ENCODE results near the gene BCL2L2.

BCL2L2 gene

GRCh38 chr14:23355871-23356435 lies 49.3 kb downstream of the BCL2L2 start:
- DNase-seq (ENCODE audit: low read depth, low spot score) = no peak

DNA sequence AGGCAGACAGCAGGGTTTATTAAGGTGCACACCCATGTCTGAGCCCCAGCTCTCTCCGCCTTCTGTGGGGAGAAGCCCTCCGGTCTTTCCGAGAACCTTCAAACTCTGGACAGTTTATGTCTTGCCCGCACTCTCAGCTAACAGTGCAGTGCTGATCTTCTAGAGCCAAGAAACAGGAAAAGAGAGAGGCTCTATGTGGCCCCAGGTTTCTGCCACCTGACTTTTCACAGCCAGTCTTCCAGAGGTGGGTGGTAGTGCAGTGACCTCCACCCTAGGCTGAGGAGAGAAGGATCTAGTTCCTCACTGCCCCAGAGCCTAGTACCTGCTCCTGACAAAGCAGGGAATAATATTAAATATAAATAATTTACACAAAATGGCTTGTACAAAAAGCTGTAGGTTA lies 50.0 kb downstream of the BCL2L2 start:
- no peak for DNase-seq (ENCODE audit: low read depth, low spot score)

DNA sequence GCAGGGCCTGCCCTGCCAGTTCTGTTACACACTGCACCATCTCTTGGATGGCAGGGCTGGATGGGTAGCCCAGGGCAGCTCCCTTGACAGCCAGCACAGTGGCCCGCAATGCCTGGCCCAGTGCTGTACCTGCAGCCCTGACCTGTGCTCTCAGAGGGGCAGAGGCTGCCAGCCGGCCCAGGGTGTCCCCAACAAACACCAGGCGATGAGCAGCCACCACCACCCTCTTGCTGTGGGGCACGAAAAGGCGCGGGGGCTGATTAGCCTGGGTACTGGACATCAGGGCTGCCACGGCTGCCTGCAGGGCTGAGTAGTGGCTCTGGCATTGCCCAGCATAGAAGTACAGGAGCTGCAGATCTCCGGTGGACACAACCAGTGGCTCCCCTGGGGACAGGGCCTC lies 50.6 kb downstream of the BCL2L2 start:
- no peak for DNase-seq (ENCODE audit: low read depth, low spot score)

DNA sequence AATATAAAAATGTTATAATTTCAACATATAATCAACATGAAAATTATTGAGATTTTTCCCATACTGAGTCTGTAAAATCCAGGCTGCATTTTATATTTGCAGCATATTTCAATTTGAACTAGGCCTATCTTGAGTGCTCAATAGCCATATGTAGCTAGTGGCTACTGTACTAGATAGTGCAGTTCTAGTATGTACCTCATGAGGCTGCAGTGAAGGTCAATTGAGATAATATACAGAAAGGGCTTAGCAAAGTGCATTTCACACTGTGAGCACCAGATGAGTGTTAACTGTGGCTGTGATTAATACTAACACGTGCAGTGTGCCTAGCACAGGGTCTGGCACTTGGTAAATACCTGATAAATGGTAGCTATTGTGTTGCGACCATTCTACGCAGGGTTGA lies 51.4 kb downstream of the BCL2L2 start:
- no peak for DNase-seq (ENCODE audit: low read depth, low spot score)

DNA sequence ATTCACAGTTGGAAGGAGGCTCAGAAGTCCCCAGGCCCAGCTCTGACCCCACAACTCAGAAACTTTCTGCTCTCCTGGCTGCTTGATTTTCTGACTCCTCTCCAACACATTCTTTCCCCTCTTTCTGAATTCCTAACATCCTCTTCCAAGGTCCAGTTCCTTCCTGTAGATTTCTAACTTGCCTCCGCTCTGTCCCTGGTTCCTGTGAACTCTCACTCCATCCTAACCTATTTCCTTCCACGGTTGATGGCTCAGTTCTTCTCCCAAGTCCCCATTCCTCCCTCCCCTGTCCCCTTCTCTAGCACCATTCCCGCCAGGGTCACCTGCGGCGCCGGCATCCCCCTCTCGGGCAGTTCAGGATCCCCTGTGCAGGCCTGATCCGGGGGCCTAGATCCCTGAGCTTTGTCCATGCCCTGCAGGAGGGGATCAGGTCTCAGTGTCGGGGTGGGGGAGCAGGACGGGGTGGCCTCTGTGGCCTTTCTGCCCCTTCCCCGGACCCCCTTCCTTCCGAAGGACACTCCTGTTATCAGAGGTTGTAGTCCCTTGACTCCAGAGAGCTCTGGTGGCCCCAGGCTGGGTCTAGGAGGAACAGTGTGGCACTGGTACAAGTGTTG lies 52.0 kb downstream of the BCL2L2 start:
- DNase-seq (ENCODE audit: low read depth, low spot score) = peak; percentile 9

- no peak for DNase-seq (ENCODE audit: low read depth, low spot score)
Measured at GRCh38 chr14:23359167-23359626, 52.6 kb downstream of the BCL2L2 start.

GRCh38 chr14:23359722-23360447 lies 53.3 kb downstream of the BCL2L2 start:
- no peak for DNase-seq (ENCODE audit: low read depth, low spot score)

- DNase-seq (ENCODE audit: low read depth, low spot score) = no peak
Measured at GRCh38 chr14:23360496-23360895, 53.9 kb downstream of the BCL2L2 start.

DNA sequence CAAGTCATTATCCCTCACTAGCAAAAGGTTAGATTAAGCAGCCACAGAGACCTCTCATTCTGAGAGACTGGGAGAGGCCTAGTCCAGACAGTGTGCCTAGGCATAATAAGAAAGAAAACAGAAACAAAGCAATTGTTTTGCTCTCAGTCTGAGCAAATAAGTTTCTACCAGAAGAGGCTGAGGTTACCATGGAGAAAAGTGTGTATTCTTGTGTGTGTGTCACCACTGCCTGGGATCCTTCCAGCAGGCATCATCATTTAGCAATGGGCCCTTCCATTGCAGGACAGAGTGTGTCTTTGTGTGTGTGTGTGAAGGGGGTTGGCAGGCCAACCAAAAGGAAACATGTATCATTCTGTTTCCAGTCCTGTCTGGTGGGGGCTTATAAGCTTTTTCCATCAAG lies 54.7 kb downstream of the BCL2L2 start:
- DNase-seq (ENCODE audit: low read depth, low spot score) = peak; percentile 60
